Skin of body (tissue), 2 donors: ENCODE results near the gene RASSF10. TPM values are rescaled to one million over a fixed set of nuclear protein-coding genes. Genes with fewer than 3 reads are reported as not detected.

Source experiments
- DNase-seq: peaks from one replicate; lab custom pipeline; 2025; lab: John Stamatoyannopoulos, UW
- total RNA-seq: library from RNA; depleted of rRNA; stranded (reverse); fragments of >200 nt; gene quantifications from one replicate; pipeline ENCODE4 v1.2.3, GENCODE V29; 2014

Gene RASSF10
- total RNA-seq, 1 donor from 2014 or later, result 9.8 TPM

DNA sequence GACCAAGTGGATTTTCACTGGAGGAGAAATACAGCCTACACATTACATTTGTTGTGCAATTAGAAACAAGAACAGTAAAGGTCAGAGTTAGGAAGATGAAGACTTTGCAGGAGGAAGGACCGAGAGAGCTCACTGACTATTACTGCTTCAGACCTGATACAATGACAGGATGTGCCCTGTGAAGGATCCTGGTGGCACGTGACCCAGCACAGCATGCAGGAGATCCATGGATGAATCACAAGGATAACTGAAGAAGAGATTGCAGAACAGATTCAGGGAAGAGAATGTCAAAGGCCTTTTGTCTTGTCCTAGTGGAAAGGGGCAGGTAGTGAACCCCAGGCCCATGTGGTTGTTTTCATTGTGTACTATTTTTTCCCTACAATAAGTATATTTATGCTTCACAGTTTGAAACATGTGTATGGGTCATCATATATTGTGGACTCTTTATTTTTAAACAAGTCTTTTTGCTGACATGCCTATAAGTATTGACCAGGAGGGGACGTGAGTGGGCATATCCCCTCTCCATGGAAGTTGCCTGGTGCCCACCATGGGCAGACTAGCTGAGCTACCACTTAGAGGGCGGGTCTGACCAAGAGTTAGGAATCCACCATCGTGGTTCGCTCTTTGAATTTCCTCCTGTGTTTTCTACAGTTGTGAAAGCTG lies 44.3 kb downstream of the RASSF10 start:
- DNase-seq, result no peak

DNA sequence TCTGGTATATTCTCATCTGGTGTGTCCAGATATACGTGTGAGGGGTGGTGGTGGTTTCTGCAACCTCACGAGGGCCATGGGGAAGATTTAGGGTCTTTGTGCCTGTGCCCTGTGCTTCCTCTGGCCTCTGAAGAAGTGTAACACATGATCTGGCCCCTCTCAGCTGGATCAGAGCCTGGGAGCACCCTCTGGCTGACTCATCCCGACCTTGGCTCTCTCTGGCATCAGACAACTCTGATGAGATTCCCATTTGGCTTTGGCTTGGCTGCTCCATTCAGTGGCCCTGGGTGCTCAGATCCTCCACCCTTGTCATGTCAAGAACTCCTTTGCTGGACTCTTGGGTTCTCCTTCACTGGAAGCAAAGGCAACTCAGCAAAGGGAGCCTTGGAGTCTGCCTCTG lies 45.2 kb downstream of the RASSF10 start:
- DNase-seq, result no peak

DNA sequence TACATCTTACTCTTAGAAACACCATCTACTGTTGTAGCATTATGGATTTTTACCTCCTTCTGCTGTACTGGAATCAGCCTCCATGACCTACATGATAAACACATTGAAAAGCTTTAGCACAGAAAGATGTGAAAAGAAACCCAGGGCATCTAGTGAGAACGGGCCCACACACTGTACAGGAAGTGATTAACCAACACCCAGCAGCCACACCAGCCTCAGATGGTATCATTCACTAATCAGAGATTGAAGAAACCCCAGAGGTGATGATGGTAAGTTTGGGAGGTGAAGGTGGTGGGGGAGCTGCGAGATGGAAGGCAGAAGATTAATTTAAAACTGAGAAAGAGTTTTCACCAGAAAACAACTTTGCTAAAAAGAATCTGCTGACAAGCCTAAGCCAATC lies 46.1 kb downstream of the RASSF10 start:
- DNase-seq, result no peak

DNA sequence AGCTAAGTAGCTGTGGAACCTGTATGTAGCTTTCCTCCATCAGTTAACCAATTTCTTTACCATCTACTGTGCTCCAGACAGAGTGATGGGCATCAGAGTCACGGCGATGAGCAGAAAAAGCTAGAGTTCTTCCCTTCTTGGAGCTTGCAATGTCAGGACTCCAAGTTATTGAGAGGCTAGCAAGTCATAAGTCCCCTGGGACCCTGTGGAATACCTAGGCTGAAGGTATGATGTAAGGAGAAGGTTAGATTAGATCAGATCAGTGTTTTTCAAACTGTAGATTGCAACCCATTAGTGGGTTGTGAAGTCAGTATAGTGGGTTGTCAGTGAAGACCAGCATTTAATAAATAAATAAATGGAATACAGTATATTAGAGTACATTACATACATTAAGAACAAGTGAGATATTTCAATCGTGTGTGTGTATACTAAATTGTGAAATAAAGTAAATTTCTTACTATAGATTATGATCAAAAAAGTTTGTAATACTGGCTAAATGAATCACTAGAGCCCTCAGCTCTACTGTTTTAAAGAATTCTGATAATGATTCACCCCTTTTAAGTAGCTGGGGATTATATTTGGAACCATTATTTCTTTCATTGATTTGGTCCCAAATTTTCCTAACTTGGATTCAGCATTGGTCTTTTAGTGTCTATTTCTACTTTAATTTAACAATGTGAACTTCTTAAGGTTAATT lies 52.3 kb downstream of the RASSF10 start:
- no peak for DNase-seq
